SK-N-MC (cell line): Measurements from ENCODE around the gene PRKD1.

Experiments used
- EZH2 ChIP-seq: fragments of 200-600 bp; sonication (generic); IDR thresholded peaks from one replicate; pipeline ENCODE4 v1.6.1; 2017; ENCODE audit warnings: antibody characterized with exemption
- POLR2AphosphoS5 ChIP-seq: IDR thresholded peaks from 2 replicates; pipeline ENCODE4 v1.6.1; 2012; ENCODE audit warnings: mild to moderate bottlenecking, low read depth, low read length, borderline replicate concordance

- TF ChIP-seq POLR2AphosphoS5 (no peak), EZH2 (no peak)
Observed at GRCh38 chr14:29843981-29844380, 83.7 kb downstream of the PRKD1 start.
